Left colon (tissue), 2 donors: ENCODE data around the gene LRMDA. TPM values are rescaled to one million over a fixed set of nuclear protein-coding genes. Genes with fewer than 3 reads are reported as not detected.

ENCODE experiments used
- ATAC-seq: fragments of 200-7000 bp; cut with Tn5 transposase; one replicate; pipeline ENCODE4 v1.9.1; 2020; ENCODE audit warnings: mild to moderate bottlenecking, moderate library complexity
- DNase-seq, 2 donors: peaks; one replicate each; pipeline ENCODE4 v3.0.0-alpha.2; 2020
- intact Hi-C, 2 donors: fragments of 100-400 bp; cut with DNase I in 1 of 2; cut with micrococcal nuclease in 1 of 2; formaldehyde crosslinking; loops; one replicate each; pipeline versions ENCODE4 v1.11.2 to v1.14.0; 2022; cut with DNase I, micrococcal nuclease
- total RNA-seq, 2 donors: library from RNA; stranded (reverse); fragmentation: NEBNext Ultra II Directional; extraction: Animal tissue kit (Norgen Biotek cat#: 25700); gene quantifications; one replicate each; pipeline ENCODE4 v1.2.1, GENCODE V29; 2021
- donor health status: DM: no; HTN: no; CAD: no.
- donor health status: DM: yes; HTN: yes; CAD: no.

Gene LRMDA
- total RNA-seq, 2 donors from 2014 or later, result 8.1 to 10.6 TPM

GRCh38 chr10:75654772-75655171 lies 223.3 kb downstream of the LRMDA start:
- no peak for ATAC-seq
- intact Hi-C loops, result loop anchor here in 1 of 2 donors (10.0 kb wide), 1 partner anchor 250 kb away; the partner anchor contains the start of gene ZNF503

GRCh38 chr10:75655791-75656451 lies 224.5 kb downstream of the LRMDA start:
- no peak for DNase-seq
- ATAC-seq, result no peak
- intact Hi-C loops, result loop anchor here in 1 of 2 donors (10.0 kb wide), 1 partner anchor 251 kb away; the partner anchor contains the start of gene ZNF503

More at GRCh38 chr10:75654772-75655171, 223.3 kb downstream of the LRMDA start:
- no peak for DNase-seq

- ATAC-seq, result no peak
- no peak for DNase-seq
- intact Hi-C loops, result loop anchor here in 1 of 2 donors (10.0 kb wide), 1 partner anchor 253 kb away; the partner anchor contains the start of gene ZNF503
Observed at GRCh38 chr10:75657351-75657750, 225.9 kb downstream of the LRMDA start.

- intact Hi-C loops, result loop anchor here in 1 of 2 donors (10.0 kb wide), 1 partner anchor 253 kb away; the partner anchor contains the start of gene ZNF503
- DNase-seq (no peak), ATAC-seq (no peak)
Observed at GRCh38 chr10:75658036-75658435, 226.6 kb downstream of the LRMDA start.

GRCh38 chr10:75658496-75658895 lies 227.1 kb downstream of the LRMDA start:
- intact Hi-C loops, result loop anchor here in 1 of 2 donors (10.0 kb wide), 1 partner anchor 254 kb away; the partner anchor contains the start of gene ZNF503
- no peak for ATAC-seq
- DNase-seq, result no peak

- intact Hi-C loops, result loop anchor here in 1 of 2 donors (10.0 kb wide), 1 partner anchor 254 kb away; the partner anchor contains the start of gene ZNF503
- ATAC-seq, result no peak
- DNase-seq, result no peak
Observed at GRCh38 chr10:75658915-75659314, 227.5 kb downstream of the LRMDA start.

GRCh38 chr10:75660823-75661222 lies 229.4 kb downstream of the LRMDA start:
- intact Hi-C loops, result no loop called here
- no peak for ATAC-seq
- DNase-seq, result no peak

GRCh38 chr10:75662715-75663114 lies 231.3 kb downstream of the LRMDA start:
- intact Hi-C loops, result no loop called here
- ATAC-seq, result no peak
- DNase-seq, result peak in 1 of 2 donors; percentile 56

GRCh38 chr10:75663947-75664664 lies 232.7 kb downstream of the LRMDA start:
- ATAC-seq (no peak), DNase-seq (no peak)
- intact Hi-C loops, result no loop called here

- intact Hi-C loops, result no loop called here
- ATAC-seq (no peak), DNase-seq (no peak)
Observed at GRCh38 chr10:75664968-75665367, 233.5 kb downstream of the LRMDA start.

GRCh38 chr10:75665707-75666106 lies 234.3 kb downstream of the LRMDA start:
- intact Hi-C loops, result no loop called here
- DNase-seq, result no peak
- ATAC-seq, result no peak

GRCh38 chr10:75672111-75672671 lies 240.8 kb downstream of the LRMDA start:
- DNase-seq, result no peak
- ATAC-seq, result no peak

GRCh38 chr10:75672842-75673241 lies 241.4 kb downstream of the LRMDA start:
- intact Hi-C loops, result no loop called here
- DNase-seq, result no peak
- no peak for ATAC-seq

More at GRCh38 chr10:75672111-75672671, 240.8 kb downstream of the LRMDA start:
- intact Hi-C loops, result no loop called here

- no peak for ATAC-seq
- intact Hi-C loops, result no loop called here
- no peak for DNase-seq
Observed at GRCh38 chr10:75677541-75677940, 246.1 kb downstream of the LRMDA start.

GRCh38 chr10:75678527-75678926 lies 247.1 kb downstream of the LRMDA start:
- intact Hi-C loops, result no loop called here
- DNase-seq (no peak), ATAC-seq (peak; percentile 37)

- ATAC-seq (no peak), DNase-seq (no peak)
- intact Hi-C loops, result no loop called here
Observed at GRCh38 chr10:75679536-75679935, 248.1 kb downstream of the LRMDA start.

GRCh38 chr10:75681334-75681733 lies 249.9 kb downstream of the LRMDA start:
- intact Hi-C loops, result no loop called here
- no peak for DNase-seq
- ATAC-seq, result no peak

- ATAC-seq, result no peak
Observed at GRCh38 chr10:75682649-75683557, 251.5 kb downstream of the LRMDA start.

GRCh38 chr10:75685187-75685586 lies 253.8 kb downstream of the LRMDA start:
- ATAC-seq, result no peak
- no peak for DNase-seq
- intact Hi-C loops, result no loop called here

More at GRCh38 chr10:75682649-75683557, 251.5 kb downstream of the LRMDA start:
- peak; percentile 25 to 39 for DNase-seq
- intact Hi-C loops, result no loop called here
